H1 (cell line): ENCODE measurements around the gene ATP5F1A. TPM values are rescaled to one million over a fixed set of nuclear protein-coding genes. Genes with fewer than 3 reads are reported as not detected.

Experiments
- CTCF ChIA-PET: fragments of 300-600 bp; sonication (Branson Sonifier 250); formaldehyde crosslinking; loops from one replicate; lab custom pipeline; 2021; ENCODE audit not compliant: partially characterized antibody; lab: Charles Lee
- POLR2A ChIA-PET: fragments of 300-600 bp; sonication (Branson Sonifier 250); formaldehyde crosslinking; loops from one replicate; lab custom pipeline; 2021; ENCODE audit warnings: inconsistent platforms; ENCODE audit not compliant: partially characterized antibody; lab: Charles Lee
- DNase-seq, 2 experiments: peaks; one replicate each; pipeline versions ENCODE4 v3.0.0 to v3.0.0-alpha.2; 2010 to 2022; ENCODE audit warnings: low spot score in 2 of 2, low read depth in 1 of 2, mixed read lengths in 1 of 2
- FAIRE-seq: peaks from 2 replicates; lab custom pipeline; 2011; peaks lifted over from hg19 to GRCh38; lab: Jason Lieb, UNC
- H2AFZ ChIP-seq: 2 replicates; pipeline ENCODE4 v1.8.1; 2012; ENCODE audit warnings: low read length, inconsistent platforms
- H2AK5ac ChIP-seq: 2 replicates; pipeline ENCODE4 v1.6.1; 2013; ENCODE audit warnings: low read depth, low read length
- H2BK120ac ChIP-seq: replicated peaks from 2 replicates; pipeline ENCODE3; 2013; ENCODE audit warnings: low read depth, low read length, inconsistent platforms
- H2BK12ac ChIP-seq: 2 replicates; pipeline ENCODE4 v1.6.1; 2013; ENCODE audit warnings: low read depth, low read length
- H2BK15ac ChIP-seq: 2 replicates; pipeline ENCODE4 v1.6.1; 2013; ENCODE audit warnings: low read length
- H2BK20ac ChIP-seq: 2 replicates; pipeline ENCODE4 v1.6.1; 2013; ENCODE audit warnings: low read length
- H2BK5ac ChIP-seq: 2 replicates; pipeline ENCODE4 v1.6.1; 2013; ENCODE audit warnings: low read depth, low read length
- H3K14ac ChIP-seq: 2 replicates; pipeline ENCODE4 v1.6.1; 2013; ENCODE audit warnings: inconsistent platforms; ENCODE audit not compliant: insufficient read length
- H3K18ac ChIP-seq: 2 replicates; pipeline ENCODE4 v1.6.1; 2013; ENCODE audit warnings: low read length; ENCODE audit errors: extremely low read depth
- H3K23ac ChIP-seq: 2 replicates; pipeline ENCODE4 v1.6.1; 2013; ENCODE audit warnings: inconsistent platforms; ENCODE audit not compliant: insufficient read length
- H3K23me2 ChIP-seq: 2 replicates; pipeline ENCODE4 v1.6.1; 2013; ENCODE audit warnings: low read depth, low read length
- H3K27ac ChIP-seq: 2 replicates; pipeline ENCODE4 v1.6.1; 2011; ENCODE audit warnings: low read depth, low read length, inconsistent platforms
- H3K27me3 ChIP-seq, 4 experiments: replicated peaks in 1 of 4; 1 replicate in 1 of 4; 2 replicates in 3 of 4; pipeline versions ENCODE4 v1.6.1 to v1.8.1; 2011 to 2013; ENCODE audit warnings: low read length in 3 of 4, mild to moderate bottlenecking in 3 of 4, inconsistent platforms in 2 of 4, mixed read lengths in 2 of 4, moderate library complexity in 1 of 4; ENCODE audit not compliant: control insufficient read depth in 3 of 4, insufficient read depth in 3 of 4; ENCODE audit errors: extremely low read depth in 1 of 4
- H3K36me3 ChIP-seq, 4 experiments: 2 replicates each; pipeline versions ENCODE4 v1.6.1 to v1.8.1; 2011 to 2013; ENCODE audit warnings: mild to moderate bottlenecking in 4 of 4, low read length in 3 of 4, moderate library complexity in 2 of 4, control low read depth in 1 of 4, inconsistent platforms in 1 of 4; ENCODE audit not compliant: insufficient read depth in 4 of 4, control insufficient read depth in 2 of 4
- H3K4ac ChIP-seq: replicated peaks from 2 replicates; pipeline ENCODE3; 2013; ENCODE audit warnings: low read length, low read depth, mixed read lengths, inconsistent platforms; ENCODE audit not compliant: insufficient read length
- H3K4me1 ChIP-seq, 4 experiments: replicated peaks in 1 of 4; 1 replicate in 1 of 4; 2 replicates in 3 of 4; pipeline versions ENCODE4 v1.6.1 to v1.8.1; 2011 to 2013; ENCODE audit warnings: low read length in 3 of 4, inconsistent platforms in 2 of 4, mixed read lengths in 1 of 4; ENCODE audit not compliant: insufficient read depth in 4 of 4, control insufficient read depth in 3 of 4
- H3K4me2 ChIP-seq, 2 experiments: 2 replicates each; pipeline versions ENCODE4 v1.6.1 to v1.8.1; 2011 to 2013; ENCODE audit warnings: low read depth in 2 of 2, low read length in 2 of 2, control low read depth in 1 of 2, inconsistent platforms in 1 of 2, mild to moderate bottlenecking in 1 of 2; ENCODE audit not compliant: insufficient read depth in 1 of 2
- H3K4me3 ChIP-seq, 4 experiments: fragments of 200-600, 300-600 bp in 1 of 4; sonication (generic), shearing (Covaris generic), sonication (Bioruptor Twin) in 1 of 4; 2 replicates each; pipeline versions ENCODE4 v1.5.1 to v1.8.1; 2011 to 2016; ENCODE audit warnings: low read length in 4 of 4, low read depth in 3 of 4, control low read depth in 2 of 4, inconsistent platforms in 2 of 4, mild to moderate bottlenecking in 2 of 4, mixed read lengths in 1 of 4, moderate library complexity in 1 of 4; ENCODE audit not compliant: insufficient read depth in 2 of 4; ENCODE audit errors: extremely low read depth in 1 of 4
- H3K56ac ChIP-seq: replicated peaks from 2 replicates; pipeline ENCODE3; 2013; ENCODE audit warnings: low read depth, mild to moderate bottlenecking, mixed read lengths, low read length, inconsistent platforms; ENCODE audit not compliant: insufficient read length
- H3K79me1 ChIP-seq: 2 replicates; pipeline ENCODE4 v1.6.1; 2013; ENCODE audit warnings: low read depth, low read length, control low read depth
- H3K79me2 ChIP-seq, 2 experiments: 2 replicates each; pipeline versions ENCODE4 v1.6.1 to v1.8.1; 2012 to 2013; ENCODE audit warnings: low read length in 2 of 2, mild to moderate bottlenecking in 2 of 2, inconsistent platforms in 1 of 2; ENCODE audit not compliant: insufficient read depth in 2 of 2, control insufficient read depth in 1 of 2
- H3K9ac ChIP-seq, 4 experiments: replicated peaks in 1 of 4; 1 replicate in 1 of 4; 2 replicates in 3 of 4; pipeline versions ENCODE4 v1.6.1 to v1.8.1; 2011 to 2013; ENCODE audit warnings: low read depth in 3 of 4, low read length in 3 of 4, control low read depth in 2 of 4, mild to moderate bottlenecking in 2 of 4, moderate library complexity in 2 of 4, inconsistent platforms in 1 of 4; ENCODE audit errors: extremely low read depth in 1 of 4
- H3K9me3 ChIP-seq, 2 experiments: 2 replicates each; pipeline versions ENCODE4 v1.6.1 to v1.8.1; 2012 to 2013; ENCODE audit warnings: mild to moderate bottlenecking in 2 of 2, moderate library complexity in 2 of 2, control low read depth in 1 of 2, inconsistent platforms in 1 of 2, low read depth in 1 of 2, low read length in 1 of 2, mixed read lengths in 1 of 2; ENCODE audit not compliant: insufficient read depth in 2 of 2
- H4K20me1 ChIP-seq, 2 experiments: replicated peaks in 1 of 2; 2 replicates each; pipeline versions ENCODE3 to v1.8.1; 2011 to 2013; ENCODE audit warnings: inconsistent platforms in 2 of 2, low read length in 2 of 2, mild to moderate bottlenecking in 1 of 2; ENCODE audit not compliant: insufficient read depth in 2 of 2, control insufficient read depth in 1 of 2
- H4K5ac ChIP-seq: 2 replicates; pipeline ENCODE4 v1.6.1; 2013; ENCODE audit warnings: low read length, low read depth, mixed read lengths, inconsistent platforms; ENCODE audit not compliant: insufficient read length
- H4K8ac ChIP-seq: 2 replicates; pipeline ENCODE4 v1.8.0; 2013; ENCODE audit warnings: mild to moderate bottlenecking, moderate library complexity, low read length, inconsistent platforms; ENCODE audit not compliant: insufficient read depth; ENCODE audit errors: extremely low read depth
- H4K91ac ChIP-seq: replicated peaks from 2 replicates; pipeline ENCODE3; 2013; ENCODE audit warnings: low read length, mixed read lengths, inconsistent platforms; ENCODE audit not compliant: insufficient read length
- CREB1 ChIP-seq: IDR thresholded peaks from 2 replicates; pipeline ENCODE4 v1.6.1; 2012; ENCODE audit warnings: inconsistent platforms
- FOSL1 ChIP-seq: IDR thresholded peaks from 2 replicates; pipeline ENCODE4 v1.6.1; 2011; ENCODE audit warnings: mild to moderate bottlenecking, low read depth, low read length, moderate library complexity; ENCODE audit not compliant: insufficient read depth
- MAX ChIP-seq: IDR thresholded peaks from 2 replicates; pipeline ENCODE4 v1.6.1; 2012; ENCODE audit warnings: inconsistent platforms
- PHF8 ChIP-seq: fragments of 200-600 bp; sonication (generic); conservative IDR thresholded peaks from 2 replicates; pipeline ENCODE4 v1.7.1; 2012; ENCODE audit warnings: low read depth, mild to moderate bottlenecking, inconsistent platforms, low read length, moderate library complexity
- POLR2A ChIP-seq, 2 experiments: IDR thresholded peaks; 1 replicate in 1 of 2; 2 replicates in 1 of 2; pipeline ENCODE4 v1.6.1; 2011; ENCODE audit warnings: low read depth in 2 of 2, low read length in 2 of 2, mild to moderate bottlenecking in 2 of 2; ENCODE audit errors: control extremely low read depth in 1 of 2
- POLR2AphosphoS5 ChIP-seq: IDR thresholded peaks from 2 replicates; pipeline ENCODE4 v1.6.1; 2011; ENCODE audit warnings: low read depth, low read length
- RAD21 ChIP-seq, 2 experiments: IDR thresholded peaks in 1 of 2; conservative IDR thresholded peaks in 1 of 2; 2 replicates each; pipeline ENCODE4 v1.6.1; 2011; ENCODE audit warnings: low read depth in 2 of 2, low read length in 2 of 2, improper control_type of control experiment in 1 of 2, inconsistent platforms in 1 of 2, mild to moderate bottlenecking in 1 of 2, moderate library complexity in 1 of 2
- RBBP5 ChIP-seq: IDR thresholded peaks from 2 replicates; pipeline ENCODE4 v1.7.1; 2012; ENCODE audit warnings: low read depth, mild to moderate bottlenecking, inconsistent platforms, low read length, moderate library complexity, borderline replicate concordance
- SIN3A ChIP-seq, 2 experiments: IDR thresholded peaks in 1 of 2; conservative IDR thresholded peaks in 1 of 2; 2 replicates each; pipeline ENCODE4 v1.6.1; 2011 to 2012; ENCODE audit warnings: low read length in 2 of 2, improper control_type of control experiment in 1 of 2, low read depth in 1 of 2, mild to moderate bottlenecking in 1 of 2
- SIX5 ChIP-seq: IDR thresholded peaks from 2 replicates; pipeline ENCODE4 v1.6.1; 2011; ENCODE audit warnings: mild to moderate bottlenecking, low read depth, low read length
- SRF ChIP-seq: IDR thresholded peaks from 2 replicates; pipeline ENCODE4 v1.6.1; 2011; ENCODE audit warnings: mild to moderate bottlenecking, low read depth, low read length, moderate library complexity
- TAF7 ChIP-seq: optimal IDR thresholded peaks from 2 replicates; pipeline ENCODE3; 2011; ENCODE audit warnings: low read depth, mild to moderate bottlenecking, inconsistent platforms, low read length, moderate library complexity, borderline replicate concordance
- ZNF274 ChIP-seq: IDR thresholded peaks from 2 replicates; pipeline ENCODE4 v1.7.0; 2012; ENCODE audit warnings: low read length, borderline replicate concordance; ENCODE audit errors: extremely low read depth
- WGBS, 2 experiments: shearing (Covaris generic) in 1 of 2; methylation state at CpG; one replicate each; pipeline versions ENCODE4 v1.1.6 to v1.1.7; 2013 to 2015; ENCODE audit warnings: low lambda C conversion rate in 2 of 2, mixed read lengths in 2 of 2, inconsistent platforms in 1 of 2, low coverage in 1 of 2, missing lambda C conversion rate in 1 of 2; ENCODE audit not compliant: insufficient replicate concordance in 2 of 2, insufficient coverage in 1 of 2, insufficient read length in 1 of 2; ENCODE audit errors: extremely low coverage in 1 of 2, missing lambda C conversion rate in 1 of 2; 5-methylcytosine and 5-hydroxymethylcytosine counted together
- polyA plus RNA-seq, 7 experiments: library from polyadenylated mRNA; depleted of rRNA in 3 of 7; stranded (reverse) in 5 of 7; unstranded in 2 of 7; fragments of >200 nt in 5 of 7; fragments of 200-250 nt in 2 of 7; gene quantifications; 1 replicate in 5 of 7; 2 replicates in 1 of 7; 4 replicates in 1 of 7; pipeline versions ENCODE4 v1.2.1 to v1.2.3, GENCODE V29; 2011 to 2013; ENCODE audit warnings: missing spikeins in 2 of 7, mixed read lengths in 2 of 7
- total RNA-seq: library from RNA; stranded (reverse); fragmentation: NEBNext Ultra II Directional; extraction: Animal tissue kit (Norgen Biotek cat#: 25700); gene quantifications from 2 replicates; pipeline ENCODE4 v1.2.1, GENCODE V29; 2021

The ATP5F1A gene
- total and polyA plus RNA-seq, 2 of the 8 experiments (the other 6 are each of a cell fraction or from before 2014, with no cell fraction given) = 685 to 970 TPM

DNA sequence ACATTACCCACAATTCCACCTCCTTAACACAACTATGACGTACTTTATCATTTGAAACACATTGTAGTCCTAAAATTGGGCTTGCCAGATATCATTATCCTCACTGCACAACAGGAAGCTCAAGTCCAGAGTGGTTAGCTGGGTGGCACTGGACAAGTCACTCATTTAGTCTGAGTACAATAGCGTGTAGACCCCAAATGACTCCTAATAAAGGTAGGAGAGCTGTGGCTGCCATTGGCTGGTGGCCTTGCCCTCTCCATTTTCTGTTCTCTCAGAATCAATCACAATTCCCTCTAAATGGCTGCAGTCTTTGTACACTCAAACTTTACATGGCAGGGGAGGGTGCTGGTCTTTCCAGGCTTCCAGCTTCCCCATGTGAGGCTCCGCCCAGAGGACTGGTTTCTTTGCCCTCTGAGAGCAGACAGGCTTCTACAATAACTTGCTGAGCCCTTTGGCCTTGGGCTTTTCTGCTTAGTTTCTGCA lies 37.7 kb downstream of the ATP5F1A start:
- Histone ChIP-seq H3K9ac (no peak overlapping the region), H2BK15ac (no peak overlapping the region), H3K23me2 (no peaks in the 10 kb centered on the region), H3K27ac (no peak overlapping the region), H3K4ac (no peak overlapping the region), H2BK5ac (no peak overlapping the region), H2BK12ac (no peak overlapping the region), H3K4me3 (no peak overlapping the region), H3K36me3 (no peaks in the 10 kb centered on the region), H3K4me1 (no peaks in the 10 kb centered on the region), H2BK20ac (no peak overlapping the region), H3K79me2 (no peaks in the 10 kb centered on the region), H4K91ac (no peak overlapping the region)
- FAIRE-seq = no peak
- POLR2A ChIA-PET = interaction anchor here (1.4 kb wide), 1 partner anchor 9 kb away, joined by 3 read pairs; no protein-coding TSS in a partner anchor
- TF ChIP-seq SIN3A (conservative IDR thresholded peaks at IDR 0.05 in 1 of 2, IDR thresholded peaks at IDR 0.05 in 1 of 2; ENCODE audit: low read depth in 1 of 2, low read length in 2 of 2) (no peak), SIX5 (no peak), FOSL1 (no peak), TAF7 (no peak), PHF8 (no peak), MAX (no peak), SRF (no peak), RAD21 (IDR thresholded peaks at IDR 0.05 in 1 of 2, conservative IDR thresholded peaks at IDR 0.05 in 1 of 2; ENCODE audit: low read depth in 2 of 2, low read length in 2 of 2) (no peak), POLR2A (IDR thresholded peaks at IDR 0.05; ENCODE audit: control extremely low read depth in 1 of 2, low read depth in 2 of 2, low read length in 2 of 2) (no peak), CREB1 (no peak), ZNF274 (no peak), RBBP5 (no peak), POLR2AphosphoS5 (no peak)
- TF ChIP-seq, all 59 proteins: peak for 0
- H3K18ac ChIP-seq = no peak overlapping the region
- no peak overlapping the region for H3K4me2 ChIP-seq
- H4K20me1 ChIP-seq = no peaks in the 10 kb centered on the region
- H2AK5ac ChIP-seq = no peak overlapping the region
- no peak overlapping the region for H3K14ac ChIP-seq
- WGBS, 2 experiments = 89% methylated on average over 3 of the region's 3 CpGs; no CpG with 5 or more reads in 1 of the 2 experiments
- peak in 1 of 2 experiments; percentile 35 for DNase-seq
- H3K27me3 ChIP-seq = no peaks in the 10 kb centered on the region
- no peak overlapping the region for H4K5ac ChIP-seq
- no peaks in the 10 kb centered on the region for H3K9me3 ChIP-seq
- H3K56ac ChIP-seq = no peak overlapping the region
- H2BK120ac ChIP-seq = no peak overlapping the region
- no peaks in the 10 kb centered on the region for H3K79me1 ChIP-seq
- CTCF ChIA-PET = interaction anchor here (2.5 kb wide), 1 partner anchor 12 kb away, joined by 18 read pairs; the partner anchor contains the start of gene PSTPIP2
- H3K23ac ChIP-seq = no peak overlapping the region
- H4K8ac ChIP-seq = no peak overlapping the region
- H2AFZ ChIP-seq = no peak overlapping the region
